Stimulated activated naive CD8-positive, alpha-beta T cell treated with anti-CD3 and anti-CD28 coated beads, Interleukin-15, Interleukin-2, amounts not matched to agents 100 U/mL and 50 U/mL, for 24 hours (primary cell): Measurements from ENCODE around the gene KCNQ2.

Source experiments
- ATAC-seq: fragments of 150-1000 bp; cut with Tn5 transposase; one replicate; pipeline ENCODE4 v1.10.0; 2021
- DNase-seq: peaks from one replicate; pipeline ENCODE4 v3.0.0; 2021

KCNQ2 gene

DNA sequence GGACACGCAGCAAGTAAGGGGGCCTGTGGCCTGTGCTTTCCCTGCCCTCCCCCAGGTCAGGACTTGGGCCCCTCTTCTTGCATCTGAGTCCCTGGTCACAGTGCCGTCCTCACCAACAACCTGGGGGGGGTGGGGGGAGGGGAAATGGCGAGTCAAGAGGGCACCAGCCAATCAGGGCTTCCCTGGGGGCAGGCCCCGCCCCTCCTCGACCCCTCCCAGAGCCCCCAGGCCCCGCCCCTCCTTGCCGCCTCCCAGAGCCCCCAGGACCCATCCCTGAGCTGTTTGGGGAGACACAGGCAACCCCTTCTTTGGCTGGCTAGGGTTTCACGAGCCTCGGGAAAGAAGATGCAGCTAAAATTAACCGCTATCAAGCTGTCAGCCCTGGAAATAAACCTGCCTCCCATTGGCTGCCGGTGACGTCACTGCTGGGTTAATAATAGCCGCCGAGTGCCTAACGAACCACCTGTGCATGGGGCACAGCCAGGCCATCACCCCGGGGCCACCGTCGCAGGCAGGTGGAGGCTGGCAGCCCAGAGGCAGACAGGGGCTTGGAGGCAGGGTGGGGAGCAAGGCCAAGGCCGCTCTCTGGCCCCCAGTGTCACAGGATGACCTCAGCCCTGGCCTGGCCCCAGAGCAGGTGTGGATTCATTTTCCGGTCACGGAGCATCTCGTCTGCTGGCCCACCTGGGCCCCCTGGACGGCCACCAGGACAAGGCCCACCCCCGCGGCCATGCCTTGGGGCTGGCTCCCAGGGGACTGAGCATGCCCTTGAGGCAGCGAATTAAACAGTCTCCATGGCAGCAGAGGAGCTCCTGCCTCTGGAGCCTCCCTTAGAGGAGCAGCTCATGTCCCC lies 29.6 kb upstream of the KCNQ2 start:
- ATAC-seq (no peak), DNase-seq (no peak)

DNA sequence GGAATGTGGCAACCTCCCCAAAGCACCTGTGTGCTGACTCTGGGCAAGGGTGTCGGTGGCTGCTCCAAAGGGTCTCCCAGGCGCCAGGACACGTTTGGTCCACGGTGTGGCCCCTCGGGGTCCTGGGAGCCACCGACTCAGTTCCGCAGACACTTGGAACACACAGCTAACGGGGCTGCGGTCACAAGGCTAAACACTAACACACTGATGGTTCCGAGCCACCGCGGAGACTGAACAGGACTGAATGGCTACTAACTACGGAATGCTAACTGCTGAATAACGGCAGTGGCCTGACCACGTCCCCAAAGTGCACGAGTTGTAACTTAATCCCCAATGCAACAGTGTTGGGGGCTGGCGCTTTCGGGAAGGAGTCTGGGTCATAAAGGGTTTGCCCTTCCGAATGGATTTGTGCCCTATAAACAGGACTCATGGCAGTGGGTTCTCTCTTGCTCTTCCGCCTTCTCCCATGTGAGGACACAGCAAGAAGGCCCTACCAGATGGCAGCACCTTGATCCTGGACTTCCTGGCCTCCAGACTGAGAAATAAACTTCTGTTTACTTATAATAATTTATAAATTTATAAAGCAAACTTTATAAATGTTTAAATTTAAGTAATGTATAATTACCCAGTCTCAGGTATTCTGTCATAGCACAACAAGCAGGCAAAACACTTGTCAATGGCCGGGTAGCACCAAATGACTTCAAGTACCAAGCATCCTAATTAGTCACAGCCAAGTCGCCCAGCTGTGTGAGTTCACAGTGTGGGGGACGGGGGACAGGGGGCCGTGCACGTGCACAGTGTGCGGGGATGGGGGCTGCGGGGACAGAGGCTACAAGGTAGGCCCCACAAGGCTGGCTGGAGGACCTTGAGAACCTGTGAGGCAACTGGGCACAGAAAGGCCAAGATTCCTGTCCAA lies 28.7 kb upstream of the KCNQ2 start:
- no peak for DNase-seq
- ATAC-seq = no peak

DNA sequence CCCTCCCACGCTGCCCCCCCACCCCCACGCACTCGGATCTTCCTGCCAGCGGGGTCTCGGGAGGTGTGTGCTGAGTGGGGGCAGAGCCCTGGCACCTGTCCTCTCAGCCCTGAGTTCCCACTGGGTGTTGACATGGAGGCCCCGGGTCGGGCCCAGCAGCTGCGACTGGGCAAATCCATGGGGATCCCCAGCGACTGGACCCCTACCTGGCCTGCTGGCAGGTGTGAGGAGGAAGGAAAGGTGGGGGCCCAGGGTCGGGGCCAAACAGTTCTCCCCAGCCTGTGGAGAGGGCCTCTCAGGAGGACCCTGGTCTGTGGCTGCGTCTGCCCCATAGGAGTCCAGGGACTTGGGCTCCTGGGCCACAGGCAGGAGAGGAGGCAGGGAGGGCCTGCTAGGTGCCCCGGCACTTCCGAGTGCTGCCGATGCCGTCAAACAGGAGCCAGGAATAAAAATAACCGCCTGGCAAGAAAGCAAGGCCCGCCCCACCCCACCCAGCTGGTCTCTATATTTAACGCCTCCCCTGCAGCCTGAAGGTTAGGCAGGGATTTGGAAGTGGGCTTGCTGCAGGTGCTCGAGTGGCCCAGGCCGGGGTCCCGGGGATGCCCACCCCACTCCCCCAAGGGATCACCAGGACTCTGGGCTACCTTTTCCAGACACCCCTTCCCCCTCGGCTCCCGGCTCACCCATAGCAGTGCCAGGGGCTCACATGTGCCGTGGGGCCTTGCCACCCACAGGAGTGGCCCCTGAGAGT lies 27.9 kb upstream of the KCNQ2 start:
- DNase-seq (no peak), ATAC-seq (no peak)

DNA sequence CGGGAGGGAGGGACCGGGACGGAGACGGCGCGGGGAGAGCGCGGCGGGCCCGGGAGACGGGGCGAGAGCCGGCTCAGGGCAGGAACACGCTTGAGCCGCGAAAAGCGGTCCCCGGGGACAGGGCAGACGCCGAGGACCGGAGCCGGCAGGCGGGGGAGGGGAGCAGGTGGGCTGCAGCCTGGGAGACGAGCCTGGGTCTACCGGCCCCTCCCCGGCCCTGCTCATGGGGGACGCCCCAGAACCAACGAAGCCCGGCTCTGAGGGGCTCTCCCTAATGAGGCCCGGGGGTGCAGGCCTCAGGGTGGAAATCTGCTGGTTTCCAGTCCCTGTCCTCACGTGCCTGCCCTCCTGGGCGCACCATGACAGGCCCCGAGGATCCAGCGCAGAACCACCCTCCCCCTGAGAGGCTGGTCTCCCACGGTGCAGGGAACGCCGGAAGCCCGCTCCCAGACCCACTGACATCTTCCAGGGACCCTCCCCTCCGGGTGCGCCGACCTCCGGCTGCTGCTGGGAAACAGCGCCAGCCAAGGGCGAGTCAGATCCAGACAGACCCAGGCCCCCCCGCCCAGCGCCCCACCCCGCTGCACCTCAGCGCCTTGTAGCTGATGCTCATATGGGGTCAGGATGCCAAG lies 27.0 kb upstream of the KCNQ2 start:
- ATAC-seq = no peak

DNA sequence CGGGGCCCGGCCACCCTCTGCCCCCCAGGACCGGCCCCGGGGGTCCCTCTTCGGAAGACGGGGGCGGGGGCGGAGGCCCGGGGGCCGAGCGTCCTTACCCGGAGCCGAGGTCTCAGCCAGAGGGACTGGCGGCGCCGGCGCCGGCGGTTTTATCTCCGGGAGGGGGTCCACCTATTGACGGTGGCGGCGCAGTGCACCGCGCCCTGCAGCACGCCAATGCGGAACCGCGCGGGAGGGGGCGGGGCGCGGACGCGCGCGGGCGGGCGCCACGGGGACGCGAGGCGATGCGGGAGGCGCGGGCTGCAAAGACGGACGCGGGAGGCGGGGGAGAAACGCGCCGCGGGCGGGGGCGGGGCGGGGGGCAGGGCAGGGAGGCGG lies 26.5 kb upstream of the KCNQ2 start, which contains the start of gene EEF1A2:
Gene EEF1A2, minus strand, starts transcription at position 124 of the 378 bp plus-strand sequence. CDS start 1,320 bp downstream, outside the sequence.
- no peak for ATAC-seq
- peak; percentile 37 for DNase-seq

More for the DNA sequence above, 27.0 kb upstream of the KCNQ2 start:
- no peak for DNase-seq

DNA sequence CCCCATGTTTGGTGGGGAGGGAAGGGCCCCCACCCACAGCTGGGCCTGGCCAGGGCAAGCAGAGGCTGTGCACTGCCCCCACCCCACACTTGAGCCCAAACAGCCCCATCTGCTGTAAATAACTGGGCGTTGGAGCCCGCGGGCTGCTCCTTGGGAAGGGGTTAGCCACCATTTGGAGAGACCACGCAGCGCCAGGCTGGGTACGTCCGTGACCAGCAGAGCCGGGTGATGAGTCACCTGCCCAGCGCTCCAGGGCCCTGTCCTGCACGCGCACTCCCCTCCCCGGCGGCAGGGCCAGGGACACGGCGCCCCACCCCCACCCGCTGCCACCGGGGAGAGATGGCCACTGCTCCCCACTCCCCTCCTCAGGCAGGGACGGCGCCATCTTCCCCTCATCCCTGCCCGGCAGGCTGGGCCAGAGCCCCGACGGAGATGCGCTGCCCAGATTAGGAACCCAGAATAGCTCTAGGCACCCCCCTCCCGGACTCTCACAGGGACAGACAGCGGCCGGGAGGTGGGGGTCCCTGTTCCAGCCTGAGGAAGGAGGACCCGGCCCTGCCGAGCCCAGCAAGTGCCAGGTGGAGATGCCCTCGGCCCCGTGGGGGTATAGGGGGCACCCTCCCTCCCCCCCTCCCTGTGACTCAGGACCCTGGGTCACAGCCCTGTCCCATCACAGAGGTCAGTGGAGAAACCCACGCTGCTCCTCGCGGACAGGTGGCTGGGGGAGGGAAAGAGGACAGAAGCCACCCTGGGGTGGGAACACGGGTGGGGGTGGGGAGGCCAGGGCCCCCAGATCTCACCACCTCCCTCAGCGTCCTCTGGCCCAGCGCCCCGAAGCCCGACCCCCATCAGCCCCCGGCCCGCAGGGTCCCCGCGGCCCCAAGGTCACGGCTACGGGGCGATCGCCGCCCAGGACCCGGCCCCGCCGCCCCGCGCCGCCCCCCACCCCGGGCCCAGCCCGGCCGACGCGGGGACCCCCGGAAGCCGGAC lies 25.8 kb upstream of the KCNQ2 start:
- no peak for DNase-seq
- no peak for ATAC-seq

DNA sequence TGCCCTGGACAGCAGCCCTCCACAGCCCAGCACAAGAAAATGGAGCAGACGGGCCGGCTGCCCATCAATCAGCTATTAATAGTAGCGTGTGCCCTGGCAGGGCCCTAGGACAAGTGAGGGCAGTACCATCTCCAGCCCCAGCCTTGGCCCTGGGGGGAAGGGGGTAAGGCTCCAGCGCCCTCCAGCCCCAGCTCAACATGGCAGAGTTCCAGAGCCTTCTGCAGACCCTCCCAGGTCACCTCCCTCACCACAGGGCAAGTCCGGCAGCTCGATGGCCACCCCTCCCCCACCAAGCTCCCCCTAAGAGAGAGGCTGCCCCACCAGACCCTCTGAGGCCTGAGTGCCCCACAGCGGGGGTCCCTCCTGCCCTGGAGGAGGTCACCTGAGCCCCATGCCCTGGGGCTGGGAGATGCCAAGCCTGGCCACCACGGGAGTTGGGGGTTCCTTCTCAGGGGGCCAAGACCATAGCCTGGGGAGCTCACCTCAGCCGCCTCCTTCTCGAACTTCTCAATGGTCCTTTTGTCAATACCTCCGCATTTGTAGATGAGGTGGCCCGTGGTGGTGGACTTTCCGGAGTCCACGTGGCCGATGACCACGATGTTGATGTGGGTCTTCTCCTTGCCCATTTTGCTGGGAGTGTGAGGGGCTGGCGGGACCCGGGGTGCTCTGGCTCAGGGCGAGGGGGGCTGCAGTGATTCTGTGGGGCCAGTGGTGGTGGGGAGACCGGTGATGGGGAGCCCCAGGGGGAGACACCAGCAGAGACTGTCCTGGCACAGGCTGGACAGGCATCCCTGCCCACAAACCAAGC lies 24.9 kb upstream of the KCNQ2 start:
- DNase-seq (no peak), ATAC-seq (no peak)

DNA sequence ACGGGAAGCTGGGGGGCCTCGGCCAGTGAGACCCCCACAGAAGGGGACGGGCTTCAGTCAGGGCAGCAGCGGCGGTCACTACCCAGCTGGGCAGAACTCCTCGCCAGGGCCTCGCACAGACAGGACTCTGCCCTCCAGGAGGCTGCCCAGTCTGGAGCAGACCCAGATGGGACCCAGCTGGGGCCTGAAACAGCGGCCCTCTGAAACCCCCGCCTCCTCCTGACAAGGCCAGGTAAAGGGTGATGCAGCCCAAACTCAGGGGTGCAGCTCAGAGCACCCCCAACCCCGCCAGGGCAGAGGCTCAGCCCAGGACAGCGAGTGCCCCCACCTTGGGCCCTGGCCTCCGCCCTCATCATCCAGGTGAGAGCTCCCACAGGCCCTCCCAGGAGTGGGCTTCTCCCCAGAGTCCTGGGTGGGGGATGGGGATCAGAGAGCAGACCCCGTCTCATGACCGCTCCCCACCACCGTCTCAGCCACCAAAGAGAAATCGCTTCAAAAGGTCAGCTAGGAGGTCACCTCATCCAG lies 24.2 kb upstream of the KCNQ2 start:
- DNase-seq (no peak), ATAC-seq (peak; percentile 16)

DNA sequence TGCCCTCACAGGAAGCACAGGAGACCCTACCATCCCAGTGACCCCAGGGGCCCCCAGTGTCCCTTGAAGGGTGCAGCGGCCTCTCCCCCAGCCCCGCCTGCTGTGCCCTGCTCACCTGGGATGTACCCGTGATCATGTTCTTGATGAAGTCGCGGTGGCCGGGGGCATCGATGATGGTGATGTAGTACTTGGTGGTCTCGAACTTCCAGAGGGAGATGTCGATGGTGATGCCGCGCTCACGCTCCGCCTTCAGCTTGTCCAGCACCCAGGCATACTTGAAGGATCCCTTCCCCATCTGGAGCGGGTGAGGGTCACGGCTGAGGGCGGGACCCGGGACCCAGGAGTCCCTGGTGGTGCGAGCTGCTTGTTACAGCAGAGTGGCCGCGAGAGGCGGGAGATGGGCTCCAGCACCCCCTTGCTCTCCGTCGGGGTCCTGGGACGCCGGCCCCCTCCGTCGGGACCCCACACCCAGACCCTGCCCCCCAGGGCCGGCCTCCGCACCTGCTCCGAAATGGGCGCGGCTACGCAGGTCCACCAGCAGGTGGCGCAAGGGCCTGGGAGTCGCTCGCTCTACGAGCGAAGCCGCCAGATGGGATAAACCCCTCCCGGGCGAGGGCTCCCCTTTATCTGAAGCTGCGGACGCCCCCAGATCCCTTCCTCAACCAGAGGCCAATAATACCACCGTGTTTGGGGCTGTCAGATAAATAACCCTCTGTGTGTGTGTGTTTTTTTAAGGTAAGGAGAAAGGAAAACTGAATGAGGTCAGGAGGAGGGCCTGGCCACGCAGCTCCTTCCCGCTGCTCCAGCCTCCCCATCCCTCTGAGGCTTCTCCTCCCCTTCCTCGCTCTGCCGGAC lies 23.5 kb upstream of the KCNQ2 start:
- ATAC-seq = peak; percentile 64
- DNase-seq = peak; percentile 88

DNA sequence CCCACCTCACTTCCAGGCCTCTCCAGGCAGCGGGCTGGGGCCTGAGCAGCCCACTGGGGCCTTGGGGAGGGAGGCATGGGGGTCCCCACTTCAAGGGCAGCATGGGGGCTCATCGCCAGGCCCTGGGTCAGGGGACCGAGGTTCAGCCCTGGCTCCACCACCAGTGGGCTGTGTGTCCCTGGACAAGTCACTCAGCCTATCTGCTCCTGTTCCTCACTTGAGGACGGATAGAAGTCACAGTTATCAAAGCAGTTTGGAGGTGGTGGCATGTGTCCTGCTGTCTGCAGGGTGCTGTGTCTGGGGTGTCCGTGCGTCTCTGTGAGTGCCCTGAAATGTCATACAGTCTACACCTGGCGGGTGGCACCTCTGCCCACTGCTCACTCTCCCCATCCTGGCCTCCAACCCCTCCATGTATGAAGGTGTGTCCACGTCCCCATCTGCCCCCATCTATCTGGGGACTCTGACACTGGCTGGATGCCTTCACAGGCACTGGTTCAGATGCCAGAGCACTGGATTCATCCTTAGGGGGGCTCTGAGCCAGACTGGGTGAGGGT lies 22.8 kb upstream of the KCNQ2 start:
- ATAC-seq = no peak

DNA sequence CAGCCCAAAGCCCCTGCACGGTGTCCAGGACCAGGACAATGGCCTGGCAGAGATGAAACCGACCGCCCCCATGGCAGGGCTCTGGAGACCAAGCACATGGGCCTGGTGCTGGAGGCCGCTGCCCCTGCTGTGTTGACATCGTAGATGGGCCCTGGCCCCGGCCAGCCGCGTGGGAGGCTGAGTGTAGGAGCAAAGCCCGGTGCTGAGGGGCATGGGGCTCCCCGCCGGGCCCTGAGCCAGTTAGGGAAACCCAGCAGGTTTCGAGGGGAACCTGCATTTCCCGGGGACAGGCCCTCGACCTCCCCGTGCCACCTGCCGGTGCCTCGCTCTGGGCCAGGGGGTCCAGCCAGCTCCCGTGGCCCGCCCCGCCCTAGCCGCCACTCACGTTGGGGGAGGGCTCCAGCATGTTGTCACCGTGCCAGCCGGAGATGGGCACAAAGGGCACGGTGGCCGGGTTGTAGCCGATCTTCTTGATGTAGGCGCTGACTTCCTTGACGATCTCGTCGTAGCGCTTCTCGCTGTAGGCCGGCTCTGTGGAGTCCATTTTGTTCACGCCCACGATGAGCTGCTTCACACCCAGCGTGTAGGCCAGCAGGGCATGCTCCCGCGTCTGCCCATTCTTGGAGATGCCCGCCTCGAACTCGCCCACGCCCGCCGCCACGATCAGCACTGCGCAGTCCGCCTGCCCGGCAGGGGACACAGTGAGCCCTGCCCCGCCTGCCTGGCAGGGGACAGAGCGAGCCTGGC lies 22.1 kb upstream of the KCNQ2 start:
- DNase-seq (no peak), ATAC-seq (no peak)

More for the DNA sequence above, 22.8 kb upstream of the KCNQ2 start:
- no peak for DNase-seq

DNA sequence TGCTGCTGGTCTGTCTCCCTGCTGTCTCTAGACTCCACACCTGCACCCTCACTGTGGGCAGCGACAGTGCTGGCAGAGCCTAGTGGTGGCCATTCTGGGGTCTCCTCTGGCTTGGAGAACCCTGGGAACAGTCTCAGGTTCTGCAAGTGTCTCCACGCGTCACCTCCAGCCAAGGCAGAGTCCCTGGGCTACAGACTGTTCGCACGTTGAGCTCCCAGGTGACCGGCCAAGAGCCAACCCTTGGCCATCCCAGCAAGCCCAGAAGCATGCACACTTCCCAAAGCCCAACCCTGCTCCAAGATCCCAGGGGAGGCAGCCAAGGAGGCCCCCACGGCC lies 21.6 kb upstream of the KCNQ2 start:
- ATAC-seq = no peak
- DNase-seq = no peak

DNA sequence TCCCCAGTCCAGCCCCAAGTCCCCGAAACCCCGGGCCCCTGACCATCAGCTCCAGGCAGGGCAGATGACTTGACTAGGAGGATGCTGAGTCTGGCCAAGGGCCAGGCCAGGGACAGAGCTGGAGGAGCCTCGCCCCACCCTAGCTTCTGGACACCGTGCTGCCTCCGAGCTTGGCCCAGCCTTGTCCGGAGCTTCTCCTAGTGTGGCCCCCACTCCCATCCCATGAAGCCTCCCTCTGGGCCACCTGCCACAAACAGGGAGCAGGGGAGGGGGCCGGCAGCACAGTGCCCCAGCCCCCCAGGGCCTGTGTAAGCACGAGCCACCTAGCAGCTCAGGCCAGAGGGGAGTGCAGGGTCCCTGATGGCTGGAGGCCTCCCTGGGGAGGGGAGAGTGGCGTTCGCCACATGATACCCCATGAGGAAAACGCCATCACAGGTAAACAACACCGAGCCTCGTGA lies 21.1 kb upstream of the KCNQ2 start:
- DNase-seq (no peak), ATAC-seq (no peak)

DNA sequence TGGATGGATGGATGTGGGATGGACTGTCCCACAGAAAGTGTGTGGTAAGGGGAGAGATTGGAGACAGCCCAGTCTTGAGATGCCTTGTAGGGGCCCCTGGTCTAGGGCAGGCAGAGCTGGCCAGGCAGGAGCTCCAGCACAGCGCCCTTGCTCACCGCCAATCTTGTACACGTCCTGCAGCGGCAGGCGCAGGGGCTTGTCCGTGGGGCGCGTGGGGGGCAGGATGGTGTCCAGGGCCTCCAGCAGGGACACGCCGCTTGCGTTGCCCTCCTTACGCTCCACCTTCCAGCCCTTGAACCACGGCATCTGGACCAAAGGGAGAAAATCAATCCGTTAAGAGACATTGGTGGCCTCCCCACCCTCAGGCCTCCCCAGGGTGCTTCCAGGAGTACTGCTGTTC lies 20.5 kb upstream of the KCNQ2 start:
- DNase-seq (no peak), ATAC-seq (no peak)

DNA sequence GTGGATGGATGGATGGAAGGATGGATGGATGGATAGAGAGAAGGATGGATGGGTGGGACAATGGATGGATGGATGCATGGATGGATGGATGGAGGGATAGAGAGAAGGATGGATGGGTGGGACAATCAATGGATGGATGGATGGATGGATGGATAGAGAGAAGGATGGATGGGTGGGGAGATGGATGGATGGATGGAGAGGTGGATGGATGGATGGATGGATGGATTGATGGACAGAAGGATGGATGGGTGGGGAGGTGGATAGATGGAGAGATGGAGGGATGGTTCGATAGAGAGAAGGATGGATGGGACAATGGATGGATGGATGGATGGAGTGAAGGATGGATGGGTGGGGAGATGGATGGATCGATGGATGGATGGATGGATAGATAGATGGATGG lies 20.1 kb upstream of the KCNQ2 start:
- DNase-seq (no peak), ATAC-seq (no peak)

DNA sequence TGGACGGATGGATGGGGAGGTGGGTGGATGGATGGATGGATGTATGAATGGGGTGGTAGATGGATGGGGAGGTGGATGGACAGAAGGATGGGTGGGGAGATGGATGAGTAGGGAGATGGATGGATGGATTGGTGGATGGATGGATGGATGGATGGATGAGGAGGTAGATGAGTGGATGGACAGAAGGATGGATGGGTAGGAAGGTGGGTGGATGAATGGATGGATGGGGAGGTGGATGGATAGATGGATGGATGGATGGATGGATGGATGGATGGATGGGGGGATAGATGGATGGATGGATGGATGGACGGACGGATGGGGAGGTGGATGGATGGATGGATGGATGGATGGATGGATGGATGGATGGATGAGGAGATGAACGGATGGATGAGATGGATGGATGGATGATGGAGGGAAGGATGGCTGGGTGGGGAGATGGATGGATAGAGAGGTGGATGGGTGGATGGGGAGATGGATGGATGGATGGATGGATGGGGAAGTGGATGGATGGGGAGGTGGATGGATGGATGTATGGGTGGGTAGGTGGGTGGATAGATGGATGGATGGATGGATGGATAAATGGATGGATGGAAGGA lies 19.3 kb upstream of the KCNQ2 start:
- no peak for ATAC-seq
- no peak for DNase-seq

DNA sequence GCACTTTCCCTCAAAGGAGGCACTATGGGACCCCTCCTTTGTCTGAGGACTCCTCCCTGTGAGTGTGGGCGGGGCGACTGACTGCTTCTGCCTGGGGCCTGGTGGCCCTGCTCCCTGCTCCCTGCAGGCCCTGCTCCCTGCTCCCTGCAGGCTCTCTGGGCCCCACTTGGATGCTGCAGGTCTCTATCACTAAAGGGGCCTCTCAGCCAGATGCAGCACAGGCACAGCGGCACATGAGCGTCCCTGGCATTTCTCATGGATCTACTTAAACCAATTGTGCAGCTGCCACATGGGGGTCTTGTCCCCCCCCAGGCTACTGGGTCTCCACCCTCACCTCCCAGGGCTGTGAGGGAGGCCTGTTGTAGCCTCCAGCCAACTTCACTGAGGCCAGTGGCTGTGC lies 18.6 kb upstream of the KCNQ2 start:
- ATAC-seq (no peak), DNase-seq (no peak)
